B cell (primary cell): Measurements from ENCODE around the gene TCEAL6. TPM values are rescaled to one million over a fixed set of nuclear protein-coding genes. Genes with fewer than 3 reads are reported as not detected.
"Not testable (repeated sequence)": the region's sequence is repeated elsewhere in the genome, so short reads cannot be mapped to it uniquely, and the experiment has no call there.

Experiments used
- ATAC-seq: fragments of 200-7000 bp; cut with Tn5 transposase; one replicate; pipeline ENCODE4 v1.10.0; 2021; ENCODE audit warnings: low read depth, mild to moderate bottlenecking, moderate number of reproducible peaks, moderate library complexity
- CTCF ChIA-PET: fragments of 350-600 bp; sonication (Branson Sonifier 250); formaldehyde crosslinking; loops from one replicate; lab custom pipeline; 2021; ENCODE audit warnings: antibody characterized with exemption, inconsistent platforms; lab: Charles Lee
- POLR2A ChIA-PET: fragments of 350-600 bp; sonication (Branson Sonifier 250); formaldehyde crosslinking; loops from one replicate; lab custom pipeline; 2021; ENCODE audit warnings: antibody characterized with exemption; lab: Charles Lee
- DNase-seq: peaks from one replicate; pipeline ENCODE4 v3.0.0; 2013
- H2AFZ ChIP-seq: 2 replicates; pipeline ENCODE4 v1.6.1; 2012; ENCODE audit warnings: mild to moderate bottlenecking, low read depth, low read length; ENCODE audit not compliant: insufficient read depth, poor library complexity, severe bottlenecking
- H3K27ac ChIP-seq, 2 donors: 1 replicate in 1 of 2; 2 replicates in 1 of 2; pipeline ENCODE4 v1.5.1; 2012 to 2013; ENCODE audit warnings: low read length in 2 of 2, mild to moderate bottlenecking in 2 of 2, moderate library complexity in 1 of 2
- H3K27me3 ChIP-seq, 4 experiments: fragments of 200-600 bp in 1 of 4; sonication (generic) in 1 of 4; replicated peaks in 1 of 4; 1 replicate in 2 of 4; 2 replicates in 2 of 4; pipeline versions ENCODE4 v1.6.1 to v1.7.0; 2013 to 2016; ENCODE audit warnings: low read length in 3 of 4, mild to moderate bottlenecking in 2 of 4, mixed read lengths in 1 of 4, moderate library complexity in 1 of 4; ENCODE audit not compliant: insufficient read depth in 4 of 4, control insufficient read depth in 3 of 4; ENCODE audit errors: control extremely low read depth in 1 of 4
- H3K36me3 ChIP-seq, 2 experiments: replicated peaks in 1 of 2; 1 replicate in 1 of 2; 2 replicates in 1 of 2; pipeline versions ENCODE4 v1.6.1 to v1.7.1; 2013; ENCODE audit warnings: low read length in 1 of 2; ENCODE audit not compliant: insufficient read depth in 2 of 2, control insufficient read depth in 1 of 2; ENCODE audit errors: control extremely low read depth in 1 of 2, extremely low read depth in 1 of 2
- H3K4me1 ChIP-seq, 2 donors: fragments of 200-600 bp in 1 of 2; sonication (generic) in 1 of 2; 1 replicate in 1 of 2; 2 replicates in 1 of 2; pipeline versions ENCODE4 v1.5.1 to v1.6.1; 2013 to 2017; ENCODE audit warnings: low read length in 2 of 2; ENCODE audit not compliant: control insufficient read depth in 2 of 2, insufficient read depth in 2 of 2
- H3K4me2 ChIP-seq: replicated peaks from 2 replicates; pipeline ENCODE3; 2012; ENCODE audit warnings: mild to moderate bottlenecking, low read depth, low read length; ENCODE audit not compliant: poor library complexity, severe bottlenecking
- H3K4me3 ChIP-seq, 5 experiments: fragments of 200-600 bp in 1 of 5; sonication (generic) in 1 of 5; 1 replicate in 3 of 5; 2 replicates in 2 of 5; pipeline versions ENCODE4 v1.5.1 to v1.7.0; 2011 to 2016; ENCODE audit warnings: low read length in 4 of 5, mild to moderate bottlenecking in 4 of 5, low read depth in 2 of 5, control low read depth in 1 of 5, moderate library complexity in 1 of 5; ENCODE audit not compliant: insufficient read depth in 1 of 5; ENCODE audit errors: control extremely low read depth in 1 of 5, extremely low read depth in 1 of 5
- H3K79me2 ChIP-seq: fragments of 200-600 bp; sonication (generic); one replicate; pipeline ENCODE4 v1.6.0; 2016; ENCODE audit warnings: low read length; ENCODE audit not compliant: control insufficient read depth, insufficient read depth
- H3K9ac ChIP-seq: fragments of 200-600 bp; sonication (generic); 2 replicates; pipeline ENCODE4 v1.6.1; 2017; ENCODE audit warnings: mild to moderate bottlenecking, low read length, moderate library complexity
- H3K9me3 ChIP-seq, 3 donors: one replicate each; pipeline versions ENCODE4 v1.6.1 to v1.7.1; 2013; ENCODE audit warnings: low read length in 2 of 3; ENCODE audit not compliant: control insufficient read depth in 2 of 3, insufficient read depth in 1 of 3; ENCODE audit errors: control extremely low read depth in 1 of 3
- H4K20me1 ChIP-seq: 2 replicates; pipeline ENCODE4 v1.6.0; 2012; ENCODE audit warnings: mild to moderate bottlenecking, low read length; ENCODE audit not compliant: insufficient read depth, control insufficient read depth, poor library complexity, severe bottlenecking
- H3K27ac Mint-ChIP-seq: one replicate; pipeline ENCODE4 v1.8.0; 2021; ENCODE audit warnings: mixed read lengths
- H3K27me3 Mint-ChIP-seq: one replicate; pipeline ENCODE4 v1.8.0; 2021; ENCODE audit warnings: mixed read lengths
- H3K4me1 Mint-ChIP-seq: one replicate; pipeline ENCODE4 v1.8.0; 2021; ENCODE audit warnings: mixed read lengths
- H3K4me3 Mint-ChIP-seq: one replicate; pipeline ENCODE4 v1.8.0; 2021; ENCODE audit warnings: mixed read lengths
- H3K9me3 Mint-ChIP-seq: one replicate; pipeline ENCODE4 v1.8.0; 2022; ENCODE audit warnings: mixed read lengths; ENCODE audit not compliant: insufficient read depth
- EZH2 ChIP-seq: IDR thresholded peaks from 2 replicates; pipeline ENCODE4 v1.6.1; 2012; ENCODE audit warnings: borderline replicate concordance, low read depth, mild to moderate bottlenecking, moderate library complexity, low read length; ENCODE audit not compliant: insufficient read depth, poor library complexity, severe bottlenecking
- WGBS: methylation state at CpG from one replicate; pipeline ENCODE4 v1.1.5; 2013; ENCODE audit warnings: missing lambda C conversion rate; ENCODE audit not compliant: insufficient coverage; 5-methylcytosine and 5-hydroxymethylcytosine counted together
- intact Hi-C: fragments of 100-400 bp; cut with micrococcal nuclease; formaldehyde crosslinking; loops from one replicate; pipeline ENCODE4 v1.10.0; 2022
- polyA plus RNA-seq: library from polyadenylated mRNA; depleted of rRNA; stranded (reverse); fragments of >200 nt; gene quantifications from 2 replicates; pipeline ENCODE4 v1.2.3, GENCODE V29; 2012
- total RNA-seq, 2 donors: library from RNA; stranded (reverse); fragments of 120-200 nt in 1 of 2; gene quantifications; 1 replicate in 1 of 2; 2 replicates in 1 of 2; pipeline versions ENCODE4 v1.2.3 to v1.2.4, GENCODE V29; 2013 to 2022

Gene TCEAL6
- total and polyA plus RNA-seq, 2 donors (not counting 1 experiment from before 2014, with no cell fraction given), result not detected

- 0% methylated on average over 2 of the region's 10 CpGs for WGBS
- H3K27me3 ChIP-seq, DNase-seq, H3K9ac ChIP-seq, H3K27ac Mint-ChIP-seq, H3K79me2 ChIP-seq, H3K9me3 Mint-ChIP-seq, H3K9me3 ChIP-seq, H3K36me3 ChIP-seq, H3K27ac ChIP-seq, H3K4me1 ChIP-seq, ATAC-seq, POLR2A ChIA-PET, H3K4me1 Mint-ChIP-seq, H3K4me3 ChIP-seq, H4K20me1 ChIP-seq, intact Hi-C loops, H2AFZ ChIP-seq, CTCF ChIA-PET: not testable (repeated sequence)
- H3K4me2 ChIP-seq, result peak overlapping the region; percentile 48
- peak overlapping the region; percentile 71 for H3K4me3 Mint-ChIP-seq
- H3K27me3 Mint-ChIP-seq, result peaks cover 23% of the 10 kb centered on the region
Measured at GRCh38 chrX:102125014-102125413, 17.3 kb downstream of the TCEAL6 start.

- Histone ChIP-seq H3K79me2 (no peaks in the 10 kb centered on the region), H3K36me3 (no peaks in the 10 kb centered on the region), H2AFZ (no peak overlapping the region), H3K4me3 (no peak overlapping the region), H4K20me1 (no peaks in the 10 kb centered on the region), H3K4me1 (no peaks in the 10 kb centered on the region), H3K9me3 (peaks cover 0 to 6% (median 0%) of the 10 kb centered on the region in 3 donors), H3K27me3 (no peaks in the 10 kb centered on the region), H3K27ac (no peak overlapping the region), H3K4me2 (no peak overlapping the region), H3K9ac (no peak overlapping the region)
- no peak for TF ChIP-seq EZH2
- CTCF ChIA-PET, result no interaction called here
- Mint-ChIP-seq H3K27ac (no peak overlapping the region), H3K9me3 (no peaks in the 10 kb centered on the region), H3K27me3 (peaks cover 2% of the 10 kb centered on the region), H3K4me1 (no peaks in the 10 kb centered on the region), H3K4me3 (no peak overlapping the region)
- ATAC-seq, result no peak
- POLR2A ChIA-PET, result no interaction called here
- intact Hi-C loops, result no loop called here
- WGBS, result no CpG with 5 or more reads among the region's 2 CpGs
- no peak for DNase-seq
Measured at GRCh38 chrX:102115748-102116147, 26.5 kb downstream of the TCEAL6 start.
